Stimulated activated naive CD4-positive, alpha-beta T cell treated with Interleukin-2 at 50 U/mL for 16 hours (primary cell): ENCODE data around the gene SEL1L3.
"Not testable (repeated sequence)": the region's sequence is repeated elsewhere in the genome, so short reads cannot be mapped to it uniquely, and the experiment has no call there.

ENCODE experiments used
- DNase-seq: peaks from one replicate; lab custom pipeline; 2025; lab: John Stamatoyannopoulos, UW

The SEL1L3 gene

DNA sequence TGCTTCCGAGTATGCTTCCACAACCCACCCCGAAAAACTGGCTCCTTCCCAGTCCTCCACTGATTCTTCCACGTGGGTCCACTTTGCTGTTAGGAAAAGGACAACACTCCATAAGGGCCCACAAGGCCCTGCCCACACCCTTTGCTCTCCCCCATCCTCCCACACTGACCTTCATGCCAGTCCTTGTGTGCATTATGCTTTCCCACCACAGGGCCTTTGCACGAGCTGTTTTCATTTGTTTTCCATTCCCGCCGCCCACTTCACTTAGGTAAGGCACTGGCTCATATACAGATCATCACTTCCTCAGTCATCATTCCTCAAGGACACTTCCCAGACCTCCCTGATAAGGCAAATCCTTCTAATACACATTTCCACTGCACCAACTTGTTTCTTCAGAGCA, 16.8 kb upstream of the SEL1L3 start:
- no peak for DNase-seq

DNA sequence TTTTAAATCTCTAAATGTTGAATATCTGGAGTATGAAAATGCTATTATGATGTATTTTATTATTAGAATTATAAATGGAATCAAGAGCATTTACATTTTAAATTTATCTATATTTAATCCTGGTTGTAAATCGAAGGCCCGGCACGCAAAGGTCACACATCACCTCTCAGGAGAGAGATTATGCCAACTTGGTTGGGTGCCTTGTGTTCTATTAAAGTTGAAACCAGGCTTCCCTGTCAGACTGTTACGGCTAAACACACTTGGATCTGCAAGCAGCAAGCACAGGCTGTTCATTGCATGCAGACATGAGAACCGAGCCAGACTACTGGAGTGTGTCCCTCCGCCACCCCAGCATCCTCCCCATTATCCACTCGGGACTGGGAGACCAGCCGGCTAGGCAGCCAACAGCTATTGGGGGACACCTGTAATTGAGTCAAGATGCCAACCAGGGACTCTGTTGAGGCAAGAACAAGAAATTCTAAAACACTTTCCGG, 16.4 kb upstream of the SEL1L3 start:
- no peak for DNase-seq

DNA sequence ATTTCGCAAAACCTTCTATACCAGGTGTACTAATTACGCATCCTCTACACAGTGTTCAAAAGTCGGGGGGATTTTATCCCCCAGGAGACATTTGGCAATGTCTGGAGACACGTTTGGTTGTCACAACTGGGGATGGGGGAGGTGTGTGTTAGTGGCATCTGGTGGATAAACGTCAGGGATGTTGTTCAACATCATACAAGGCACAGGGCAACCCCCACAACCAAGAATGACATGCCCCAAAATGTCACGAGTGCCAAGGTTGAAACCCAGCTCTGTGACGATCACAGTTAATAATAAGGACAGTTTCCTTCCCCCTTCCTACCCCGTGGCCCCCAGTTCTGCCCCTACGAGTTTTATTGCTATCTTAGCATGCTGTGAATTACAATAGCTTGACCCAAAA, 15.9 kb upstream of the SEL1L3 start:
- no peak for DNase-seq

DNA sequence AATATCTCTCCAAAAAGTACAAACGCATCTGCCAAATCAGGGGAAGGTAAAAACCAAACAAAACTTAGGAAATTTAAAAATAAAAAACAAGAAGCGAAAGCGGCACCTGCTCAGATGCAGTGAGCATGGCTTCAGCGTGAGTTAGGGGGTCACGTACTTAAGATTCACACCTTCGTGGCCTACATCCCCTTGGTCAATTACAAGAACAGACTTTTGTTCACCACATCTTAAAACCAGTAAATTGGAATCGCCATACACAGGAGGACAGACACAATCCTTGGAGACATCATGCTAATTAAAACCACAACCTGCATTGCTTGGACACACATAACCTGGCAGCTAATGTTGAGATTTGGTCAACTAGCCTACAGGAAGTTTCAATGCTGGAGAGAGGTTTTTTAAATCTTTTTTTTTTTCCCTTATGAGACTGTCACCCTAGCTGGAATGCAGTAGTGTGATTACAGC, 12.5 kb upstream of the SEL1L3 start:
- DNase-seq: no peak

DNA sequence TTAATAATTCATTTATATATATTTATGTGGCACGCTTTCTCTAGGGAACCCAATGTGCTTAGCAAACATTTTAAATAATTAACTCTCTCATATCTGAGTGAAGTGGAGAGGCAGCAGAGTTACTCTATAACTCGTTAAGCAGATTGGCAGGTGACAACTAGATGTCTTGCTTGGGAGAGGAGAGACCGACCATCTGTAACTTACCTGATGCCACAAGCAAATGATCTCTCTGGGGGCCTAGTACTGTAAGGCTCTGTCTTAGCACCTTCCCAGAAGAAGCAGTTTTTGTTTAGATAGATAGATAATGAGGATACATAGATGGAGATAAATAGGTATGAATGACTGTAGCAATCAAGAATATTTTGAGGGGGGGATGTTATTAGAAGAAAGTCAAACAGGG, 11.9 kb upstream of the SEL1L3 start:
- no peak for DNase-seq

DNA sequence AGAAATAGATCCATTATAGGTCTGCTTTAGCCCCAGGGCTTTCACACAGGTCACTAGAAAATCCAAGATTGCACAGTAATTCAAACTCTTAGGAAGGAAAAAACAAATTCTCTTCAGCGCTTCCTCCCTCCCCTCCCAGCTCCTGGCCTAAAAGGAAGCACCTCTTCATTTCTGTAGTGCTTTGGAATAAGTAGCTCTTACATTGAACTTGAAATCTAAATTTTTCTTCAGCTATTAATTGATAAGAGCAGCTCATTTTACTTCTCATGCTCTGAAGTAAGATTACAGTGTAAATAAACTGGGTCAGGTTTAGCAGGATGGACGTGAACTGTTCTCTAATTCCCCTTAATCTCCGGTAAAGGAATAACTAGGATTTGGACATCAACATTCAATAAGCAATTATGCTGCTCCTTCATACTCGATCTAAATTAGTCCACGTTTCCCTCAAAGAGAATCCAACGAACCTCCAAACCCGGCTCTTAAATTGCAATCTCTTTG, 10.9 kb upstream of the SEL1L3 start:
- no peak for DNase-seq

DNA sequence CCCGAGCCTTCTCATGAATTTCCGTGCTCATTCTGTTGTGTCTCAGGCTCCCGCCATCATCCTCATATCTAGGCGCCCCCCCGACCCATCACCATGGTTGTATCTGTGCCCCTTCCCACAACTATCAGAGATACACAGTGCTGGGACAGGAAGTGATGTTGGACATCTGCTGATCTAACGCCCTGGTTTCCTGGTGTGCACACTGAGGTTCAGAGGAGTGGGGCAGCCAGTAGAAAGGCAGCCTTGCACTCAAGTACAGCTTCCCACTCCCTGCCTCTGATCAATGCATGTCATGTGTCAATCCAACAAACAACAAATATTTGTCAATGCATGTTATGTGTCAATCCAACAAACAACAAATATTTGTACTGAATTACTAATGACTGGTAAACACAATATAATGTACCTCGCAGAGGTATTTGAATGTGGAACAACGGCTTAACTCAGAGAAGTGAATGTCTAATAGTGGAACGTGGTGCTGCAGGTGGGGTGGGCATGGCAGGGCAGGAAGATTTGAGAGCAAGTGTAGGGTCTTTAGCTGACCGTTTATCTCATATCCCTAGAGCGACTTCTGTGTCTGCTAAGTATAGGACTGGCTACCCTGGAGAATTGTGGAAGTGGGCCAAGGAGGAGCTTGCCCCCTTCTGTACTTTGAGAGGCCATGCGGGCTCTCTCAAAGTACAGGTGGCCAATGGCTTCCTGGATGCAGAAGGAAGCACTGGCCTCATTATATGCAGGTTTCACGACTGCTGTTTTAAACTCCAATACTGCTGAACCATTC, 10.3 kb upstream of the SEL1L3 start:
- no peak for DNase-seq

DNA sequence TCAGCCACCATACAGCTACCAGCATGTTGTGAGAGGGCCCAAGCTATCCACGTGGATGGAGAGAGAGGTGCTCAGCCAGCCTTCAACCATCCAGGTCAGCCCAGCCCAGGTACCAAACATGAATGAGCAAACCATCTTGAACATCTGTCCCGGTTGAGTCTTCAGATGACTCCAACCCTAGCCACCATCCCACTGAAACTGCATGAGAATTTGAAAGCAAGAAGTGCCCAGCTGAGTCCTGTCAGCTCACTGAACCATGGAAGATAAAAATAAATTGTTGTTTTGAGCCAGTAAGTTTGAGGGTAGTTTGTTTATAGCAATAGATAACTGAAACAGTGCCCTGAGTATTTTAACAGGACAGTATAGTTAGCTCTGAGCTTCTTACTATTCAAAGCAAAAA, 7.3 kb upstream of the SEL1L3 start:
- no peak for DNase-seq

DNA sequence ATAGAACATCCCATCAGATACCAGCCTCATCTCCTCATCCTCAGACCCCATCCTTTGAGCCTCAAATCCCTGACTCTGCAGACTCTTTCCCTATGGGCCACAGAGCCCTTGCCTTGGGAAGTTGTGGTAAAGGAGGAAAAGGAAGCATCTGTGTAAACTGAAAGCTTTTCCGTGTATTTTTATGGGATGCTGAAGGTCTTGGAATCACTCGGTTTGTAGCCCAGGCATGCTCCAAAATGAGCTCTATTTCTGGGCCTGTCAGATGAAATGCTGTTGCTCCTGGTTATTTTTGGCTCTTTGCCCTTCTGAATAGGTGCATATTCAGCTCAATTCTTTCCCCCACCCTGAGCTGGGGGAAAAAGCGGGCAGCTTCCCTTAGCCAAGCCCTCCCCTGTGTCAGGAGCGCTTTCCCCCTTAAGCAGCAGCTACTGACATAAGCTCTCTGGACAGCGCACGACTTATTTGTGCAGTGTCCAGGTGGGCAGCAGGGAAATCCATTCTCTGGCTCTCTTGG, 5.0 kb upstream of the SEL1L3 start:
- DNase-seq: no peak

DNA sequence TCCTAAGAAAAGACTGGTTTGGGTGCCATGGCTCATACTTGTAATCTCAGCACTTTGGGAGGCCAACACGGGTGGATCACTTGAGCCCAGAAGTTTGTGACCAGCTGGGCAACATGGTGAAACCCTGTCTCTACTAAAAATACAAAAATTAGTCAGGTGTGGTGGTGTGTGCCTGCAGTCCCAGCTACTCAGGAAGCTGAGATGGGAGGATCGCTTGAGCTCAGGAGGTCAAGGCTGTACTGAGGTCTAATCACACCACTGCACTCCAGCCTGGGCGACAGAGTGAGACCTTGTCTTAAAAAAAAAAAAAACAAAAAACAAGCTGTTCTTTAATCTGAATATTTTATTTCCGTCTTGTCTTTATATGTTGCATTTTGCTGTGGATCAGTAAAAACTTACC, 3.6 kb upstream of the SEL1L3 start:
- DNase-seq: not testable (repeated sequence)

DNA sequence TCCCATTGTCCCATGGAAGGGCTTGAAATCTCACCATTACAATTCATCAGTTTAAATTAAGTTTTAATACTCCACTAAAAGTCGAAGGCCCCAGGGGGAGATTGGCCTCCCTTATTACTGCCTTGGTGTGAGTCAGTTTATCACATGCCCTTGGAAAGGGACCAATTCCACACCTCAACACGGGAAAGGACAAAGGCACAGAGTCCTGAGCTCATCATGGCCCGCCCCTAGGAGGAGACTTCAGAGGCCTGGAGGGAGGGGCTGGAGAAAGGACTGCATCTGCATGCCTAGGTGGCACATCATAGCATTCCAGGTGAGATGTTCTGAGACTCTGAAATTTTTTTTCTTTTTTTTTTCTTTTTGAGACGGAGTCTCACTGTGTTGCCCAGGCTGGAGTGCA, 2.8 kb upstream of the SEL1L3 start:
- no peak for DNase-seq

DNA sequence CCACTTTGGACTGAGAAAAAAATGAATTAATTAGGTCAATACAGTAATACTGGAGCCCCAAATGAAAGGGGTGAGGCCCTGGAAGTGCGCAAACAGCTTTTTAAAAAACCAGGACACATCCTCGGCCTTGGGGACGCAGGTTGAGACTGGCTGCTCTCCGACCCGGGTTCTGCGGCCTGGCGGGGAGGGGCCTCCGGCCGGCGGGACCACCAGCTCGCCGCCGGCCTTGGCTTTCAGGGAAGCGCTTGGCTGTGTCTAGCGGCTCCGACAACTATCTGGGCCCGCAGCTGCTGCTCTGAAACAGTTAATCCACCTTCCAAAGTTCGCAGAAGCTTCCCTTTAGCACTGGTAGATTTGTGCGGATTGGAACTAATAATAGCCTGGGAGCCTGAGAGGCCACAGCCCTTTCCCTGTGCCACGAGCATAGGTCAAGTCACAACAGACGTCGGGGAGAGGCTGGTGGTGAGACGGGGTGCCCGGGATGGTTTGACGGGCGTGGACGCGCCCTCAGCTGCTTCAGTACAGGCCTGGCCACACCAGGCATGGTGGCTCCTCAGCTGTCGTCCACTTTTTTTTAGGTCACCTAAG, 1.1 kb upstream of the SEL1L3 start:
- no peak for DNase-seq

DNA sequence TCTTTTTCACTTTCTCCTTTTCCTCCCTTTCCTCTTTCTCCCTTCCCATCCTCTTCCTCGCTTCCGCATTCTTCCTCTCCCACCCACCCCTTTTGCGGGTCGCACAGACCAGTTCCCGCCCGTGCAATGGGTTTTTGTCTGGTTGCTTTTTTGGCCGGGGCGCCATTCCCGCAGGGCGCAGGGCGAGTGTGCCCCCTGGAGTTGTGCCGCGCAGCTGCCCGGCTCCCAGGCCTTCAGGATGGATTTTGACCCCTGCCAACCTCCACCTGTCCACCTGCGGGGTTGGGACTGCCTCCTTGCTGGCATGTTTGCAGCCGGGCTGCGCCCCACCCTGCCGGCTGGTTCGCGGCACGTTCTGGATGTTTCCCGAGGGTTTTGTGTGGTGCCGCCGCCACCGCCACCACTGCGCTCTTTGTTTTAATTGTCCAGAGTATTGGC, 578 bp upstream of the SEL1L3 start:
- DNase-seq: no peak

DNA sequence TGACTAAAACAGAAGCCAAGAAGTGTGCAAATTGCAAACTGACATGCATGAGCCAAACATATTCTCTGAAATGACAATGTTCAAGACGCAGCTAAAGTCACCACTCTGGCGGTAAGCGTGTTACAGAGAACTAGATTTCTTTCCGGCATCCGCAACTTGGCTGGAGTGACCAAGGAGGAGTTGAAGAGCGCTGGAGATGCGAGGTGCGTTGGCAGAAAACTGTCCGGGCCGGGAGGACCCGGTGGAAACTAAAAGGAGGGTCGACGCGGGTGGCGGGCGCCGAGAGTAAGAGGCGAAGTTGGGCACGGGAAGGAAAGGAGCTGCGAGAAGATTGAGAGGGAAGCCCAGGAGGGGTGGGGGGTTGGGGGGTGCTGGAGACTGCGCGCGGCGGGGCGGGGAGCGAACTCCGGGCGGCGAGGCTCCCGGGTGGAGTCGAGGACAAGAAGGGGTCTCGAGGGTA, 807 bp downstream of the SEL1L3 start:
- DNase-seq: peak; percentile 18

DNA sequence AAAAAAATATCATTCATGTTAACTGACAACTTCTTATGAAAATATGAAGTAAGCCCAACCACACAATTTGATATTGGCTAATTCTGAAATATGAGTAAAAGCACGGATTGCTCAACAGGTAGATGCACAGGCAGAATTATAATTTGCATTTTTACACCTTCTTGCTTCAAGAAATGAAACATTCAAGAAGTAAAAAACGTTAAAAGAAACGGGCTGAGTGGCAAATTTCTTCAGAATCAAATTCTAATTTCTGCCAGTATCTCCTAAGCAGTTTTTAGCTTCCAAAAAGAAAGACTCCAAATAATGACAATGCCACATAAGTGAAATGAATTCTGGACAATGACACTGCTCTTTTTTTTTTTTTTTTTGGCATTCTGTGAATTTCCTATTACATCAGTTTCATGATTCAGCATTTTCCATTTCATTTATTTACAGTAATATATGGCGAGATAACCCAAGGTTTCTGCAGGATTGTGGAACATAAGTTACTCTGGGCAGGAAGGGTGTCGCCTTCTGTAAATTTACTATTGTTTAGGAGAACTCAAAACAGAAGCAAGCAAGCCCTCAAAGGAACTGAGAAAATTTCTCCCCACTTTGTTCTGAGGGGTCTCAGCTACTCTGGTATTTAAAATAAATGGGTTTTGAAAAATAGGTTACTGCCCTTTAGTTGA, 1.4 kb downstream of the SEL1L3 start:
- no peak for DNase-seq

DNA sequence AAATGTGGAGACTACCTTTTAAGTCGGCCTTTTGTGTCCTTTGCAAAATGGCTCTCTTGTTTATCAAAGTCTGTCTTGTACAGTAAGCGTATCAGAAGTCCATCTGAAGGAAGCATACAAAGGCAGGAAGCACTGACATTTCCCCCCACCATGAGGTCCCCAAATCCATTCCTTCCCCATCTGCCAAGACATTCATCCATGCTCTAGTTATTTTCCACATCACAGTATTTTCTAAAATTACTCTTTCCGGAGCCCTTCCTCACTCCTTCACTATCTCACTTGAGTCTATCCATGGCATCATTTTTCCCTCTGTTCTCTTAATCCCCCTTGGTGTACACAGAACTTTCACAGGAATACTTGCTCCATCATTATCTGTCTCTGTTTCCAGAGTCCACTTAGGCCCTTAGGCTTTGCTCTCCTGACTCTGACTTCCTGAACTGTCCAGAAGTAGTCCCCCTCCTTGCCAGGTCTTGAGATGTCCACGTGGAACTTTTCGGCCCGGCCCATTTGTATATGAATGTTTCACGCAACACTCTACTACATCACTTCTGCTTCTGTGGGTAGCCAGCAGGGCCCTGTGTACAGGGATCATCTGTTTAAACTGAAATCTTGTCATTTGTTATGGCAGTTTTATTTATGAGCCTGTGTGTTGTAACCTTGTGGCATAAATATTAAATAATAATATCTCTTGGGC, 2.1 kb downstream of the SEL1L3 start:
- no peak for DNase-seq

DNA sequence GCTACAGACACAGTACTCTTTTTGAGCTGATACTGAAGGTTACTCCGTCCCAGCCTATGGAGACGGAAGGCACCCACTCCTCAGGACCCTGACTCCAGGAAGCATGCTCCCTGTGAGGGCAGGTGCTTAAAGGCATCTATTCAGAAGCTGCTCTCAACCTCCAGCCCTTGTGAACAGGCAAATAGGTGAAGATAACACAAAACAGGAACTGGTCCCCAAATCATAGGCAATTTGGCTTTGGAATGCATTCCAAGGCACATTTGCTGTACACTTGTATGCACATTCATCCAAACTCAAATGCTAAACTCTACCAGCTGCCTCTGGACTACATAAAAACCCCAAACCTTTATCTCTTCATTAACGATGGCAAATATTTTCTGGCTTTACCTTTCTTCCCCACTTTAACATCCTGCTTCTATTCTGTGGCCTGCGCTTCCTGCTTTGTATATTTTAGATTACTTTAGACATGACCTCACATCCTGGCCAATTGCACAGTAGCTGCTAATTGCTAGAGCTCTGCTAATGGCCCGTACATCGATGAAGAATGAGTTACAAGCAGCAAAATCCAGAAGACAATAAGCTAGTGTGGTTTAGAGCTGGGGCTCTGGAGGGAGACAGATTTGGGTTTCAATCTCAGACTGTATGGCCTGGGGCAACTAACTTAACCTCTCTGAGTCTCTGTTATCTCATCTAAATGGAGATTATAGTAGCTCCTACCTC, 3.2 kb downstream of the SEL1L3 start:
- DNase-seq: no peak

DNA sequence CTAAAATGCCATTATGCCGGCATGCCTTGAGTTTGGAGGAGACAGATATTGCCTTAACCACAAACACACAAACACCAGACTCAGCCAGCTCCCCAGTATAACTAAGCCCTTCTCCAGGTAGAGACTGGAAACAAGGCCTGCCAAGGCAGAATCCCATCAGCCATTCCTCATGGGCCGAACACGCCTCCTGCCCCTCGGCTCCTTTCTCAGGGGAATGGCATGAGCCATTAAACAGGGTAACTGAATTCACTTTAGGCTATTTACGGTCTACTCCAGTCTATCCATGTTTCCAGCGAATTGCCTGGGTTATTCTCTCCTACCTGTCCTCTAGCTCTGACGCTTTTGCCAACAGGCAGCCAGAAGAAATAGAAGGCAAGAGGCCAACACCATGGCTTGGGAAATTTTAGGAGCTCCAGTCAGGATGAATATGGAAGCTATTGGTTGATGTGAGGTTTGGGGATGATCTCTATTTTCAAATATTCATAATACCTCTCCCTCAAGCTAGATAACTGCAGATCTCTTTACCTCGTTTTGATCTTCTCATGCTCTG, 4.9 kb downstream of the SEL1L3 start:
- DNase-seq: no peak

DNA sequence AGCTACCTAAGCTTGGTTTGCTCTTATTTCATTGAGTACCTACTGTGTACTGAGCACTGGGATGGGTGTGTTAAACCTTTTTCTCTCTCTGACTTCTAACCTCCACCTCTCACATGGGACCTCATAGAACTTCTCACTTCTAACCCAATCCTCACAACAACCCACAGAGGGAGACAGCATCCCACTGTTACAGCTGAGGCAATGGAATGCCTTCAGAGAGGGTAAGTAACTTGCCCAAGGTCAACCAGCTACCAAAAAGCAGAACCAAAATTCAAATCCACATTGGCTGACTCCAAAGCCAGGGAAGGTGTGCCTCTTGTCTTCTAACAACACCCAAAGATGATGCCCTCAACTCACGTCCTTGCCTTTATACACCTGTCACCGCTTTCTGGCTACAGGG, 5.4 kb downstream of the SEL1L3 start:
- no peak for DNase-seq

DNA sequence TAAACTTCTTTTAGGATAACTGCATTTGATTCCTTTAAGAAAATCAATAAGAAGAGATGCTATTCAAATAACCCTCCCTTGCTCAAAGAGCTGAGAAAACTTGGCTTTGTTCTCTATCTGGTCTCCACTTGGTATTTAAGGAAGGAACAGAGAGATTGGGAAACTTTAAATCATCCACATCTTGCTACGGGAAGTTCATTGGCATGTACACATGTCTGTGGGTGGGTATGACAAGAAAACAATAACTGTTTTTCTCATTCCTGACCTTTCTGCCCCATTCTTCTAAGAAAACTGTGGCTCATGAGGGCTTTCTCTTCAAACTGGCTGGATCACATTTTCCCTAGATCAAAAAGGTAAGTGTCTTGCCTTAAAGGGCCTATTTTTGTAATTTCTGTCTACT, 6.0 kb downstream of the SEL1L3 start:
- no peak for DNase-seq

DNA sequence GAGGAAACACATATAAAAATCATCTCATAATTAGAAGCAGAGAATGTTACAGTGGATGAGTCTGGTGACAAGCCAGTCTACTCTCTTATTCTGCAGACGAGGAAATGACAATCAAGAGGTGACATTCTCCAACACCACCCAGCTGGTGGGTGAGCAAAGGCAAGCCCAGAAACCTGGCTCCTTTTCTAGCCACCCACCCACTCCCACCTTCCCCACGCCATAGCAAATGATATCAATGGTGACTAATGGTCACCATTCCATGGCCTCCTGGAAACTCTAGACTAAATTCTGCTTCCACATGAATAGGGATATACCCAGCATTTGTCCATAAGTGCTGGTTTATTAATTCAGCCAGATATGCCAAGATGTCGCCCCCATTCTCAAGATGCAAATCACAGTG, 10.7 kb downstream of the SEL1L3 start:
- no peak for DNase-seq
